HEK293T (cell line): ENCODE measurements around the gene NEB.

Experiments
- CTCF ChIA-PET: fragments of 350-600 bp; formaldehyde crosslinking; extraction: SDS; loops from one replicate; lab custom pipeline; 2021; ENCODE audit warnings: antibody characterized with exemption, inconsistent platforms; lab: Yijun Ruan, JAX
- POLR2A ChIA-PET: fragments of 350-600 bp; formaldehyde crosslinking; extraction: SDS; loops from one replicate; lab custom pipeline; 2020; ENCODE audit warnings: antibody characterized with exemption, inconsistent platforms; lab: Yijun Ruan, JAX
- DNase-seq: peaks from one replicate; pipeline ENCODE4 v3.0.0; 2012; ENCODE audit warnings: mixed read lengths; ENCODE audit errors: extremely low spot score
- ARNT ChIP-seq: fragments of 450-650 bp; IDR thresholded peaks from 2 replicates; pipeline ENCODE4 v1.6.1; 2017; ENCODE audit warnings: mild to moderate bottlenecking
- BHLHE40 ChIP-seq: fragments of 450-650 bp; IDR thresholded peaks from 2 replicates; pipeline ENCODE4 v1.6.1; 2016; ENCODE audit warnings: mild to moderate bottlenecking, moderate library complexity, borderline replicate concordance
- CTBP1 ChIP-seq: fragments of 450-650 bp; IDR thresholded peaks from 2 replicates; pipeline ENCODE4 v1.6.1; 2016; ENCODE audit warnings: borderline replicate concordance
- ELF4 ChIP-seq: fragments of 450-650 bp; IDR thresholded peaks from 2 replicates; pipeline ENCODE4 v1.6.1; 2017; ENCODE audit warnings: antibody characterized with exemption
- FOXA1 ChIP-seq: fragments of 450-650 bp; IDR thresholded peaks from 2 replicates; pipeline ENCODE4 v1.6.1; 2016; ENCODE audit warnings: mild to moderate bottlenecking
- FOXK2 ChIP-seq: fragments of 450-650 bp; IDR thresholded peaks from 2 replicates; pipeline ENCODE4 v1.6.1; 2016; ENCODE audit warnings: mild to moderate bottlenecking
- FOXM1 ChIP-seq: fragments of 450-650 bp; IDR thresholded peaks from 2 replicates; pipeline ENCODE4 v1.6.1; 2017; ENCODE audit warnings: mild to moderate bottlenecking, borderline replicate concordance
- HDGF ChIP-seq: fragments of 450-650 bp; IDR thresholded peaks from 2 replicates; pipeline ENCODE4 v1.6.1; 2017; ENCODE audit warnings: antibody characterized with exemption, borderline replicate concordance
- L3MBTL2 ChIP-seq: fragments of 450-650 bp; conservative IDR thresholded peaks from 2 replicates; pipeline ENCODE4 v1.6.1; 2016; ENCODE audit warnings: mild to moderate bottlenecking
- LEF1 ChIP-seq: fragments of 450-650 bp; IDR thresholded peaks from 2 replicates; pipeline ENCODE4 v1.6.1; 2017; ENCODE audit warnings: mild to moderate bottlenecking, borderline replicate concordance
- NFRKB ChIP-seq: fragments of 450-650 bp; IDR thresholded peaks from 2 replicates; pipeline ENCODE4 v1.6.1; 2016; ENCODE audit warnings: mild to moderate bottlenecking, moderate library complexity
- SP1 ChIP-seq: fragments of 450-650 bp; IDR thresholded peaks from 2 replicates; pipeline ENCODE4 v1.6.1; 2017
- SUZ12 ChIP-seq: fragments of 450-650 bp; IDR thresholded peaks from 2 replicates; pipeline ENCODE4 v1.6.1; 2016; ENCODE audit warnings: mild to moderate bottlenecking
- TARDBP ChIP-seq: fragments of 450-650 bp; IDR thresholded peaks from 2 replicates; pipeline ENCODE4 v1.6.1; 2016
- ZNF384 ChIP-seq: fragments of 450-650 bp; IDR thresholded peaks from 2 replicates; pipeline ENCODE4 v1.6.1; 2016
- TF ChIP-seq, protein P1 (sequence below): fragments of 450-650 bp; IDR thresholded peaks from 2 replicates; pipeline ENCODE4 v1.6.1; 2016

NEB gene

DNA sequence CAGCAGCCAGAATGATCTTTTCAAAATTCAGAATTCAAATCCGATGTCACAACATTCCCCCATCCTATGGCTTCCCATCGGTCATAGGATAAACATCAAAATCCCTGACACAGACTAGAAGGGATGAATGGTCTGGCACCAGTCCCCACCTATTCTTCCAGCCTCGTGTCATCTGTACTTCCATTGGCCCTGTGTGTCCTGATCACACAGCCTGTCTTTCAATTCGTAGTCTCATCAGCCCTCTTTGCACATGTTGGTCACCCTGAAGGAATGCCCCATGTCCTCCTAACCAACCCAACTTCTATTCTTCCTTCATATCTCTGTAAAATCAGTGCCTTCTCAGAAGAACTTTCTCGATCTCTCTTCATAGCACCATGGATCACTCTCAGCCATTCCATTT, 157.2 kb downstream of the NEB start:
- ChIA-PET POLR2A (no interaction called here), CTCF (no interaction called here)
- TF ChIP-seq SUZ12: no peak
- no peak for TF ChIP-seq FOXK2
- TF ChIP-seq LEF1: no peak
- TF ChIP-seq, protein P1, sequence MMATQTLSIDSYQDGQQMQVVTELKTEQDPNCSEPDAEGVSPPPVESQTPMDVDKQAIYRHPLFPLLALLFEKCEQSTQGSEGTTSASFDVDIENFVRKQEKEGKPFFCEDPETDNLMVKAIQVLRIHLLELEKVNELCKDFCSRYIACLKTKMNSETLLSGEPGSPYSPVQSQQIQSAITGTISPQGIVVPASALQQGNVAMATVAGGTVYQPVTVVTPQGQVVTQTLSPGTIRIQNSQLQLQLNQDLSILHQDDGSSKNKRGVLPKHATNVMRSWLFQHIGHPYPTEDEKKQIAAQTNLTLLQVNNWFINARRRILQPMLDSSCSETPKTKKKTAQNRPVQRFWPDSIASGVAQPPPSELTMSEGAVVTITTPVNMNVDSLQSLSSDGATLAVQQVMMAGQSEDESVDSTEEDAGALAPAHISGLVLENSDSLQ: no peak
- no peak for TF ChIP-seq HDGF
- TF ChIP-seq ARNT: no peak
- TF ChIP-seq SP1: no peak
- TF ChIP-seq FOXA1: no peak
- TF ChIP-seq NFRKB: no peak
- TF ChIP-seq BHLHE40: no peak
- no peak for DNase-seq

DNA sequence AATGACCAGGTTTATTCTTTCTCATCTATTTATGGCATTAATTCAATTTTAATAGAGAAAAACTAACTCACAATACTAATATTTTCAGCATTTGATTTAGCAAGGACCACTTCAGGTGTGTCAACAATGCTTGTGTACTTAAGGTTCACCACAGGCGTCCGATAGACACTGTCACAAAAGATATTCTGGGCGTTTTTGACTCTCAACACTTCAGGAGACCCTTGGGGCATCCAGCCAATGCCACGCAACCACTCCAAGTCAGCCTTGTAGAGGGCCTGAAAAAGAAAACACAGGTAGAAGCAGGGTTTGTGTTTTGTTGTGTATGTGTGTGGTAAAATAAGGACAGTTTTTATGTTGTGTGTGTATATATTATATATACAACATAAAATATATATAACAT, 158.2 kb downstream of the NEB start:
- ChIA-PET CTCF (no interaction called here), POLR2A (no interaction called here)
- TF ChIP-seq SUZ12 (no peak), SP1 (no peak), L3MBTL2 (no peak), LEF1 (no peak), ARNT (no peak), BHLHE40 (no peak), ZNF384 (no peak), TARDBP (no peak), NFRKB (no peak), FOXM1 (no peak), ELF4 (no peak), FOXK2 (no peak), FOXA1 (no peak), HDGF (no peak), CTBP1 (no peak)
- TF ChIP-seq, protein P1: no peak

DNA sequence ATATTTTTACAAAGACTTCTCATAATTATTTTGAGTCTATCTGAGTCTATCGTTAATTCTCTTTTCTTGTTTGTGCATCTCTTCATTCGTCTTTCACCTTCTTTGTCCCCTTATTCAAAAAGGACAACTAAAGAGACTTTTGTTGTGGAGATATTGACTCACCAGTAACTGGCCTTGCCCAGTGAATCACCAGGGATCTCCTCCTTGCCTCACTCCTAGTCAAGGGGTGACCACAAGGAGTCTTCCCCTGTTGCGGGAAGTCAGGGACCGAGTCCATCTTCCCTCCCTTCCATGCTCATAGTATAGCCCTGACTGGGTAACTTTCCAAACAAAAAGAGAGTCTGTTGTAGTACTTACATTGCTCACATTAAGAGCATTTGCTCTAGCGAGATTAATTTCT, 158.9 kb downstream of the NEB start:
- POLR2A ChIA-PET: no interaction called here
- TF ChIP-seq FOXA1: no peak
- TF ChIP-seq BHLHE40: no peak
- TF ChIP-seq CTBP1: no peak
- TF ChIP-seq ARNT: no peak
- TF ChIP-seq ZNF384: no peak
- TF ChIP-seq L3MBTL2: no peak
- no peak for TF ChIP-seq SP1
- no peak for TF ChIP-seq FOXM1
- no peak for TF ChIP-seq SUZ12
- TF ChIP-seq LEF1: no peak
- TF ChIP-seq ELF4: no peak
- TF ChIP-seq NFRKB: no peak
- no peak for TF ChIP-seq TARDBP
- TF ChIP-seq FOXK2: no peak
- TF ChIP-seq, protein P1: no peak
- TF ChIP-seq HDGF: no peak
- no peak for DNase-seq
- CTCF ChIA-PET: no interaction called here

More for the DNA sequence above, 158.2 kb downstream of the NEB start:
- no peak for DNase-seq

DNA sequence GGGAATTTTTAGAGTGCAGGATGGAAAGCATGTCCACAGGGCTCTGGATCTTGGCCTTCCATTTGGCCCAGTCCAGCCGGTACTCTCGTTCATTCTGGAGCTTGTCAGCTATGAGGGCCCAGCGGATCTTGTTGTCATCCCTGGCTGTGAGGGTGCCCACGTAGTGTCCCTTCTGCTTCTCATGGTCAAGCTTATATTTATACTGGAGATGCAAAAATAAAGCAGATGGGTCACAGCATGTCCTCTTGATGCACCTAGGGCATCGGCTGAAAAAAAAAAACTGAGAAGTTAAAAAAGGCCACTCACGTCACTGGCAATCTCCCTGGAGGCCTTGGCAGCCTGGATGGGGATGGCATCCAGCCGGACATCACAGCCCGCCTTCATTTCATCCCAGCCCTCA, 164.1 kb downstream of the NEB start:
- CTCF ChIA-PET: no interaction called here
- TF ChIP-seq SUZ12: no peak
- TF ChIP-seq TARDBP: no peak
- no peak for TF ChIP-seq FOXK2
- TF ChIP-seq ARNT: no peak
- TF ChIP-seq FOXA1: no peak
- TF ChIP-seq NFRKB: no peak
- TF ChIP-seq L3MBTL2: no peak
- TF ChIP-seq BHLHE40: no peak
- POLR2A ChIA-PET: no interaction called here
- no peak for DNase-seq

DNA sequence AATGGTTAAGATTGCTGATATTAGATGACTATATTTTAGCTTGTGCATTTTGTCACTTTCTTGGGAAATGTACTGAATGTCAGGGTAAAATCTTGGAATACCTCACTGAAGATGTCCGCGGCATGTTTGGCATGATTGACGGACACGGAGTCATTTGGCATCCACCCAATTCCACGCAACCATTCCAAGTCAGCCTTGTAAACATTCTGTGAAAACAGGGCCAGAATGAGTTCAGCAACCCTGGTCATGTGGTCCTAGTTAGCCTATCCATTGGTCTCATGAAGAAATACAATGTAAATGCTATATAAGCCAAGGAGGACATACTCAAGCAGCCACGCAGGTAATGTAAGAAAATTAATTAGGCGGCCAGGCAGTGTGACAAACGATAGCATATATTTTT, 165.1 kb downstream of the NEB start:
- TF ChIP-seq ELF4: no peak
- TF ChIP-seq FOXA1: no peak
- no peak for TF ChIP-seq ZNF384
- TF ChIP-seq SUZ12: no peak
- no peak for TF ChIP-seq NFRKB
- no peak for TF ChIP-seq FOXM1
- no peak for TF ChIP-seq FOXK2
- TF ChIP-seq HDGF: no peak
- no peak for TF ChIP-seq BHLHE40
- TF ChIP-seq TARDBP: no peak
- TF ChIP-seq, protein P1: no peak
- TF ChIP-seq L3MBTL2: no peak
- TF ChIP-seq SP1: no peak
- TF ChIP-seq CTBP1: no peak
- TF ChIP-seq LEF1: no peak
- no peak for TF ChIP-seq ARNT
- no peak for DNase-seq
- CTCF ChIA-PET: no interaction called here
- POLR2A ChIA-PET: no interaction called here

DNA sequence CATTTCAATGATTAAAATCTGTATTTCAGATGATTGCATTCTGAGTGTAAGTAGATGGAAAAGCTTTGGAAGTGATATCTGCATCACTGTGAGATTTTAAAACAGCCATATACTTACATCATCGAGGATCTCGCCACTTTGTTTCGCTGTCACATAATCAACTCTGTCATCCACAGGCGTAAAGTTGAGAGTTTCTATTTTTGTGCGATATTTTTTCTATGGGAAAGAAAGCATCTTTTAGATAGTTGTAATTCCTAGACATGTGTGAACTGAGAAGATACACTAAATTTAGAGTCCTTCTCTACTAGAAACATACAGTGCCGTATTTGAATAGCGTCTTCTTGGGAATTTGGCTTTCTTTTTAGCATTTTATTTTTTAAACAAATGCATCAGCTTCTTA, 165.8 kb downstream of the NEB start:
- TF ChIP-seq NFRKB (no peak), BHLHE40 (no peak), SP1 (no peak), SUZ12 (no peak), ARNT (no peak)
- DNase-seq: no peak
- CTCF ChIA-PET: no interaction called here
- POLR2A ChIA-PET: no interaction called here
